BLaER1 treated with 17β-estradiol and CSF1 and Interleukin-3, amounts not matched to agents 10 nM and 100 nM (cell line): ENCODE measurements around the gene ATG4B.
"Not testable (repeated sequence)": the region's sequence is repeated elsewhere in the genome, so short reads cannot be mapped to it uniquely, and the experiment has no call there.

Source experiments
- H3K27ac ChIP-seq, 11 experiments: shearing (Covaris generic); formaldehyde crosslinking; 2 replicates each; pipeline ENCODE4 v1.8.1; 2022
- H3K27me3 ChIP-seq, 11 experiments: shearing (Covaris generic); formaldehyde crosslinking; 2 replicates each; pipeline ENCODE4 v1.8.1; 2022
- H3K36me3 ChIP-seq, 11 experiments: shearing (Covaris generic); formaldehyde crosslinking; 2 replicates each; pipeline ENCODE4 v1.8.1; 2022
- H3K4me1 ChIP-seq, 10 experiments: shearing (Covaris generic); formaldehyde crosslinking; 2 replicates each; pipeline ENCODE4 v1.8.1; 2022
- H3K4me2 ChIP-seq, 11 experiments: shearing (Covaris generic); formaldehyde crosslinking; 2 replicates each; pipeline ENCODE4 v1.8.1; 2022
- H3K4me3 ChIP-seq, 10 experiments: shearing (Covaris generic); formaldehyde crosslinking; 2 replicates each; pipeline ENCODE4 v1.8.1; 2022
- H3K9ac ChIP-seq, 11 experiments: shearing (Covaris generic); formaldehyde crosslinking; 2 replicates each; pipeline ENCODE4 v1.8.1; 2022
- H3K9me3 ChIP-seq, 11 experiments: shearing (Covaris generic); formaldehyde crosslinking; replicated peaks in 1 of 11; 2 replicates each; pipeline ENCODE4 v1.8.1; 2022
- H4K20me1 ChIP-seq, 11 experiments: shearing (Covaris generic); formaldehyde crosslinking; 2 replicates each; pipeline ENCODE4 v1.8.1; 2022
- Cebpa-rat ChIP-seq, 11 experiments: shearing (Covaris generic); IDR thresholded peaks; 2 replicates each; pipeline ENCODE4 v1.8.1; 2022

Gene ATG4B

GRCh38 chr2:241659150-241659739, 21.8 kb downstream of the ATG4B start:
- Histone ChIP-seq H3K27me3 (no peaks in the 10 kb centered on the region), H3K4me1 (peaks cover 0 to 16% (median 8%) of the 10 kb centered on the region in 10 experiments; a peak in 15 of 20 replicates), H4K20me1 (peaks cover 0 to 67% (median 23%) of the 10 kb centered on the region in 11 experiments; a peak in 17 of 22 replicates), H3K36me3 (peaks cover 78 to 98% (median 87%) of the 10 kb centered on the region in 11 experiments), H3K4me2 (peak overlapping the region in 6 of 11 experiments; percentile 3 to 22 (median 16); a peak in 5 of 22 replicates), H3K9me3 (no peaks in the 10 kb centered on the region), H3K9ac (peak overlapping the region in 6 of 11 experiments; percentile 3 to 39 (median 14); a peak in 6 of 22 replicates), H3K4me3 (no peak overlapping the region), H3K27ac (peak overlapping the region in 2 of 11 experiments; percentile 4 to 18; a peak in 1 of 22 replicates)
- no peak for TF ChIP-seq Cebpa-rat (IDR thresholded peaks at IDR 0.05)

- Histone ChIP-seq H3K4me3 (no peak overlapping the region), H3K27me3 (no peaks in the 10 kb centered on the region), H3K27ac (no peak overlapping the region), H3K9ac (peak overlapping the region in 1 of 11 experiments; percentile 12; a peak in 1 of 22 replicates), H3K4me2 (no peak overlapping the region), H3K36me3 (peaks cover 63 to 88% (median 72%) of the 10 kb centered on the region in 11 experiments), H3K4me1 (peaks cover 8 to 28% (median 21%) of the 10 kb centered on the region in 10 experiments), H4K20me1 (peaks cover 2 to 67% (median 25%) of the 10 kb centered on the region in 11 experiments; a peak in 19 of 22 replicates), H3K9me3 (no peaks in the 10 kb centered on the region)
- no peak for TF ChIP-seq Cebpa-rat (IDR thresholded peaks at IDR 0.05)
Observed at GRCh38 chr2:241660593-241661213, 23.2 kb downstream of the ATG4B start.

GRCh38 chr2:241662731-241663130, 25.2 kb downstream of the ATG4B start:
- not testable (repeated sequence) for H3K9ac ChIP-seq, H3K27me3 ChIP-seq, H3K27ac ChIP-seq, H3K4me2 ChIP-seq, H3K4me3 ChIP-seq, H3K9me3 ChIP-seq
- Histone ChIP-seq H3K36me3 (peaks cover 59 to 88% (median 70%) of the 10 kb centered on the region in 11 experiments), H3K4me1 (peaks cover 8 to 27% (median 21%) of the 10 kb centered on the region in 10 experiments), H4K20me1 (peaks cover 7 to 65% (median 25%) of the 10 kb centered on the region in 11 experiments; a peak in 19 of 22 replicates)

GRCh38 chr2:241665731-241666440, 28.4 kb downstream of the ATG4B start:
- Histone ChIP-seq H3K27ac (no peak overlapping the region; a peak in 1 of 22 replicates), H3K9ac (no peak overlapping the region; a peak in 1 of 22 replicates), H3K4me3 (no peak overlapping the region), H3K9me3 (no peaks in the 10 kb centered on the region), H3K4me1 (peaks cover 7 to 15% (median 12%) of the 10 kb centered on the region in 10 experiments), H3K36me3 (peaks cover 62 to 90% (median 69%) of the 10 kb centered on the region in 11 experiments), H3K27me3 (no peaks in the 10 kb centered on the region), H3K4me2 (peak overlapping the region in 3 of 11 experiments; percentile 18 to 69 (median 42); a peak in 2 of 22 replicates), H4K20me1 (peaks cover 6 to 57% (median 16%) of the 10 kb centered on the region in 11 experiments; a peak in 16 of 22 replicates)
- TF ChIP-seq Cebpa-rat (IDR thresholded peaks at IDR 0.05) = no peak

GRCh38 chr2:241666627-241667400, 29.3 kb downstream of the ATG4B start:
- no peak for TF ChIP-seq Cebpa-rat (IDR thresholded peaks at IDR 0.05)
- Histone ChIP-seq H3K27ac (no peak overlapping the region), H3K9me3 (no peaks in the 10 kb centered on the region), H3K27me3 (no peaks in the 10 kb centered on the region), H3K36me3 (peaks cover 62 to 90% (median 69%) of the 10 kb centered on the region in 11 experiments), H3K4me3 (no peak overlapping the region), H3K4me2 (no peak overlapping the region), H3K9ac (no peak overlapping the region), H4K20me1 (peaks cover 6 to 61% (median 17%) of the 10 kb centered on the region in 11 experiments; a peak in 16 of 22 replicates), H3K4me1 (peaks cover 7 to 15% (median 12%) of the 10 kb centered on the region in 10 experiments)

- H3K9me3 ChIP-seq = no peaks in the 10 kb centered on the region
- no peak overlapping the region for H3K27ac ChIP-seq
- H3K36me3 ChIP-seq = peaks cover 64 to 90% (median 74%) of the 10 kb centered on the region in 11 experiments
- H3K4me3 ChIP-seq = no peak overlapping the region
- H3K27me3 ChIP-seq = no peaks in the 10 kb centered on the region
- no peak overlapping the region for H3K9ac ChIP-seq
- peaks cover 7 to 15% (median 13%) of the 10 kb centered on the region in 10 experiments for H3K4me1 ChIP-seq
- TF ChIP-seq Cebpa-rat (IDR thresholded peaks at IDR 0.05) = no peak
- no peak overlapping the region for H3K4me2 ChIP-seq
- H4K20me1 ChIP-seq = peaks cover 7 to 77% (median 22%) of the 10 kb centered on the region in 11 experiments; a peak in 17 of 22 replicates
Observed at GRCh38 chr2:241668354-241668753, 30.9 kb downstream of the ATG4B start.

GRCh38 chr2:241668839-241669238, 31.3 kb downstream of the ATG4B start:
- TF ChIP-seq Cebpa-rat (IDR thresholded peaks at IDR 0.05) = no peak
- Histone ChIP-seq H3K4me3 (no peak overlapping the region), H3K27ac (no peak overlapping the region), H3K36me3 (peaks cover 64 to 90% (median 75%) of the 10 kb centered on the region in 11 experiments), H3K4me1 (peaks cover 7 to 15% (median 13%) of the 10 kb centered on the region in 10 experiments), H3K9ac (no peak overlapping the region), H3K4me2 (no peak overlapping the region), H4K20me1 (peaks cover 7 to 81% (median 22%) of the 10 kb centered on the region in 11 experiments; a peak in 17 of 22 replicates), H3K27me3 (no peaks in the 10 kb centered on the region), H3K9me3 (no peaks in the 10 kb centered on the region)

- Histone ChIP-seq H3K4me2 (no peak overlapping the region), H3K4me1 (peaks cover 0 to 7% (median 2%) of the 10 kb centered on the region in 10 experiments; a peak in 7 of 20 replicates), H3K36me3 (peaks cover 79 to 100% (median 92%) of the 10 kb centered on the region in 11 experiments), H4K20me1 (peaks cover 7 to 84% (median 29%) of the 10 kb centered on the region in 11 experiments; a peak in 18 of 22 replicates), H3K27me3 (no peaks in the 10 kb centered on the region), H3K9me3 (no peaks in the 10 kb centered on the region), H3K4me3 (no peak overlapping the region), H3K27ac (no peak overlapping the region), H3K9ac (peak overlapping the region in 1 of 11 experiments; percentile 9; a peak in 1 of 22 replicates)
- TF ChIP-seq Cebpa-rat (IDR thresholded peaks at IDR 0.05) = no peak
Observed at GRCh38 chr2:241670333-241671110, 33.0 kb downstream of the ATG4B start.
